PC-9 (cell line): ENCODE data around the gene TMEM30A.

Experiments
- CTCF ChIP-seq: fragments of 200-600 bp; sonication (generic); conservative IDR thresholded peaks from 2 replicates; pipeline ENCODE4 v1.6.1; 2017; ENCODE audit warnings: mixed run types, antibody characterized with exemption, mild to moderate bottlenecking, moderate library complexity
- EZH2 ChIP-seq: fragments of 200-600 bp; sonication (generic); IDR thresholded peaks from 2 replicates; pipeline ENCODE4 v1.8.0; 2017; ENCODE audit warnings: antibody characterized with exemption, low read depth

- TF ChIP-seq EZH2 (no peak), CTCF (no peak)
These were observed 49.3 kb downstream of the TMEM30A start for GRCh38 chr6:75235271-75235670.
